Breast epithelium (tissue), 4 donors: ENCODE data around the gene SLX1A. TPM values are rescaled to one million over a fixed set of nuclear protein-coding genes. Genes with fewer than 3 reads are reported as not detected.

Experiments
- DNase-seq, 2 donors: peaks; one replicate each; pipeline ENCODE4 v3.0.0-alpha.2; 2019; ENCODE audit warnings: low spot score in 2 of 2
- H3K27ac ChIP-seq, 2 donors: fragments of 200-600 bp; sonication (generic) in 1 of 2; one replicate each; pipeline ENCODE4 v1.5.1; 2016 to 2019; ENCODE audit warnings: mild to moderate bottlenecking in 1 of 2
- H3K27me3 ChIP-seq, 2 donors: fragments of 200-600 bp; sonication (generic) in 1 of 2; one replicate each; pipeline versions ENCODE4 v1.5.1 to v1.6.0; 2017 to 2019; ENCODE audit warnings: control low read depth in 1 of 2, mild to moderate bottlenecking in 1 of 2
- H3K36me3 ChIP-seq: fragments of 200-600 bp; one replicate; pipeline ENCODE4 v1.5.1; 2019
- H3K4me1 ChIP-seq, 2 donors: fragments of 200-600 bp; sonication (generic); one replicate each; pipeline ENCODE4 v1.5.1; 2016 to 2019; ENCODE audit warnings: control low read depth in 1 of 2
- H3K4me3 ChIP-seq, 3 donors: fragments of 200-600 bp; sonication (generic); 1 replicate in 2 of 3; 2 replicates in 1 of 3; pipeline ENCODE4 v1.5.1; 2016 to 2019; ENCODE audit warnings: mild to moderate bottlenecking in 3 of 3, moderate library complexity in 2 of 3
- H3K9me3 ChIP-seq, 2 donors: fragments of 200-600 bp; sonication (generic) in 1 of 2; one replicate each; pipeline ENCODE4 v1.5.1; 2016 to 2019; ENCODE audit warnings: control low read depth in 1 of 2
- POLR2A ChIP-seq: fragments of 450-650 bp; IDR thresholded peaks from one replicate; pipeline ENCODE4 v1.6.1; 2016; ENCODE audit warnings: antibody characterized with exemption, mild to moderate bottlenecking, moderate library complexity
- POLR2AphosphoS5 ChIP-seq, 3 donors: sonication (generic); formaldehyde crosslinking; IDR thresholded peaks; one replicate each; pipeline ENCODE4 v1.6.1; 2017; ENCODE audit warnings: antibody characterized with exemption in 3 of 3
- intact Hi-C: fragments of 100-400 bp; cut with DNase I; formaldehyde crosslinking; loops from one replicate; pipeline ENCODE4 v1.15.1; 2023; ENCODE audit warnings: low total_unique reads
- total RNA-seq, 3 donors: library from RNA; depleted of rRNA; stranded (reverse); fragments of >200 nt; gene quantifications; one replicate each; pipeline ENCODE4 v1.1.0, GENCODE V29; 2016
- TF ChIP-seq, protein P1 (sequence below), 3 donors: fragments of 450-650 bp; IDR thresholded peaks; one replicate each; pipeline ENCODE4 v1.5.1; 2016 to 2017; ENCODE audit warnings: antibody characterized with exemption in 3 of 3, mild to moderate bottlenecking in 3 of 3, moderate library complexity in 3 of 3

The SLX1A gene
- total RNA-seq, 3 donors from 2014 or later: 27.4 to 59.0 (median 34.7) TPM

DNA sequence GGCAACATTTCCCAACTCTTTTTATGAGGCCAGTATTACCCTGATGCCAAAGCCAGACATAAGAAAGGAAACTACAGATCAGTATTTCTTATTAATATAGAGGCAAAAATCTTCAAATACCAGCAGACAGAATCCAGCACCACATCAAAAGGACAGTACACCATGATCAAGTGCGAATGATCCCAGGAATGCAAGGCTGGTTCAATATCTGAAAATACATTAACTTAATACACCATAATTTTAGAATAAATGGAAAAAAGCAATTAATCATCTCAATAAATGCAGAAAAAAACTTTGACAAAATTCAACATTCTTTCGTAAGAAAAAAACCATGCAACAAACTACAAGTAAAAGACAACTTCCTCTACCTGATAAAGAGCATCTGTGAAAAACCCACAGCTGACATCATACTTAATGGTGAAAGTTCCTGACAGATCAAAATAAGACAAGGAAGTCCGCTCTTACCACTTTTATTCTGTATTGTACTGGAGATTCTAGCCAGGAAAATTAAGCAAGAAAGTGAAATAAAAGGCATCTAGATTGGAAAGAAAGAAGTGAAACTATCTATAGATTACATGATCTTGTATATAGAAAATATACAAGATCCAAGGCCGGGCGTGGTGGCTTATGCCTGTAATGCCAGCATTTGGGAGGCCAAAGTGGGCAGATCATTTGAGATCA is 44.3 kb upstream of the SLX1A start:
- H3K4me1 ChIP-seq: no peaks in the 10 kb centered on the region
- H3K27ac ChIP-seq: no peak overlapping the region
- no peaks in the 10 kb centered on the region for H3K36me3 ChIP-seq
- TF ChIP-seq POLR2A: no peak
- TF ChIP-seq POLR2AphosphoS5 (IDR thresholded peaks at IDR 0.05): no peak
- TF ChIP-seq, protein P1, sequence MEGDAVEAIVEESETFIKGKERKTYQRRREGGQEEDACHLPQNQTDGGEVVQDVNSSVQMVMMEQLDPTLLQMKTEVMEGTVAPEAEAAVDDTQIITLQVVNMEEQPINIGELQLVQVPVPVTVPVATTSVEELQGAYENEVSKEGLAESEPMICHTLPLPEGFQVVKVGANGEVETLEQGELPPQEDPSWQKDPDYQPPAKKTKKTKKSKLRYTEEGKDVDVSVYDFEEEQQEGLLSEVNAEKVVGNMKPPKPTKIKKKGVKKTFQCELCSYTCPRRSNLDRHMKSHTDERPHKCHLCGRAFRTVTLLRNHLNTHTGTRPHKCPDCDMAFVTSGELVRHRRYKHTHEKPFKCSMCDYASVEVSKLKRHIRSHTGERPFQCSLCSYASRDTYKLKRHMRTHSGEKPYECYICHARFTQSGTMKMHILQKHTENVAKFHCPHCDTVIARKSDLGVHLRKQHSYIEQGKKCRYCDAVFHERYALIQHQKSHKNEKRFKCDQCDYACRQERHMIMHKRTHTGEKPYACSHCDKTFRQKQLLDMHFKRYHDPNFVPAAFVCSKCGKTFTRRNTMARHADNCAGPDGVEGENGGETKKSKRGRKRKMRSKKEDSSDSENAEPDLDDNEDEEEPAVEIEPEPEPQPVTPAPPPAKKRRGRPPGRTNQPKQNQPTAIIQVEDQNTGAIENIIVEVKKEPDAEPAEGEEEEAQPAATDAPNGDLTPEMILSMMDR (IDR thresholded peaks at IDR 0.05): no peak
- DNase-seq: no peak
- no peaks in the 10 kb centered on the region for H3K27me3 ChIP-seq
- peaks cover 4 to 6% of the 10 kb centered on the region in 2 donors for H3K9me3 ChIP-seq
- intact Hi-C loops: no loop called here
- no peak overlapping the region for H3K4me3 ChIP-seq

DNA sequence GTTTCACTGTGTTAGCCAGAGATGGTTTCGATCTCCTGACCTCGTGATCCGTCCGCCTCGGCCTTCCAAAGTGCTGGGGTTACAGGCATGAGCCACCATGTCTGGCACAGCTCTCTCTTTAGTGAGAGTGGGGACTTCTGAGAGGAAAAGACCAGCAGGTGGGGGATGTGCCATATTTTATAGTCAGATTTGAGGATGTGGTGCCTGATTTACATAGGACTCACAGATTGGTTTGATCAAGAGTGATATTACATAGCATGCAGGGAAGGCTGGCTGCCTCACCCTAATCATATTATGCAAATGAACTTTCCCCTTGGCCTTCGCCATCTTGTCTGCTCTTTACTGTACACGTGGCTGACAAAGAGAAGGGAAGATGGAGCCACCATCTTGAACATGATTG is 42.6 kb upstream of the SLX1A start:
- Histone ChIP-seq H3K27ac (no peak overlapping the region), H3K9me3 (peaks cover 4 to 6% of the 10 kb centered on the region in 2 donors), H3K27me3 (no peaks in the 10 kb centered on the region), H3K4me3 (no peak overlapping the region), H3K4me1 (no peaks in the 10 kb centered on the region), H3K36me3 (no peaks in the 10 kb centered on the region)
- no peak for DNase-seq
- TF ChIP-seq, protein P1 (IDR thresholded peaks at IDR 0.05): no peak
- TF ChIP-seq POLR2A (no peak), POLR2AphosphoS5 (IDR thresholded peaks at IDR 0.05) (no peak)
- intact Hi-C loops: no loop called here

DNA sequence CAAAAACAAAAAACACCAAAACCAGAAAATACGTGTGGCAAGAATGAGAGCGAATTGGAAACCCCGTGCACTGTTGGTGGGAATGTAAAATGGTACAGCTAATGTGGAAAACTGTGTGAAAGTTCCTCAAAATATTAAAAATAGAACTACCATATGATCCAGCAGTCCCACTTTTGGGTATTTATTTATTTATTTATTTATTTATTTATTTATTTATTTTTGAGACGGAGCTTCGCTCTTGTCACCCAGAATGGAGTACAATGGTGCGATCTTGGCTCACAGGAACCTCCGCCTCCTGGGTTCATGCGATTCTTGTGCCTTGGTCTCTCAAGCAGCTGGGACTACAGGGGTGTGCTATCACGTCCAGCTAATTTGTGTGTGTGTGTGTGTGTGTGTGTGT is 41.2 kb upstream of the SLX1A start:
- H3K4me3 ChIP-seq: no peak overlapping the region
- H3K36me3 ChIP-seq: no peaks in the 10 kb centered on the region
- no peaks in the 10 kb centered on the region for H3K27me3 ChIP-seq
- DNase-seq: no peak
- no peak overlapping the region for H3K27ac ChIP-seq
- TF ChIP-seq, protein P1 (IDR thresholded peaks at IDR 0.05): no peak
- TF ChIP-seq POLR2AphosphoS5 (IDR thresholded peaks at IDR 0.05) (no peak), POLR2A (no peak)
- intact Hi-C loops: no loop called here
- H3K9me3 ChIP-seq: peaks cover 4 to 6% of the 10 kb centered on the region in 2 donors
- no peaks in the 10 kb centered on the region for H3K4me1 ChIP-seq

DNA sequence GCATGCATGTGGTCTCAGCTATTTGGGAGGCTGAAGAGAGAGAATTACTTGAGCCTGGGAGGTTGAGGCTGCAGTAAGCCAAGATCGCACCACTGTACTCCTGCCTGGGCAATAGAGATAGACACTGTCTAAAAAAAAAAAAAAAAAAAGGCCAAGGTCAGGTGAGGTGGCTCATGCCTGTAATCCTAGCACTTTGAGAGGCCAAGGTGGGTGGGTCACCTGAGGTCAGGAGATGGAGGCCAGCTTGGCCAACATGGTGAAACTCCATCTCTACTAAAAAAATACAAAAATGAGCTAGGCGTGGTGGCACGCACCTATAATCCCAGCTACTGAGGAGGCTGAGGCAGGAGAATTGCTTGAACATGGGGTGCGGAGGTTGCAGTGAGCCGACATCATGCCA is 38.5 kb upstream of the SLX1A start:
- intact Hi-C loops: no loop called here
- Histone ChIP-seq H3K27me3 (no peaks in the 10 kb centered on the region), H3K4me1 (no peaks in the 10 kb centered on the region), H3K4me3 (no peak overlapping the region), H3K9me3 (no peaks in the 10 kb centered on the region), H3K36me3 (no peaks in the 10 kb centered on the region), H3K27ac (no peak overlapping the region)
- DNase-seq: no peak
- TF ChIP-seq POLR2AphosphoS5 (IDR thresholded peaks at IDR 0.05) (no peak), POLR2A (no peak)
- TF ChIP-seq, protein P1 (IDR thresholded peaks at IDR 0.05): no peak

DNA sequence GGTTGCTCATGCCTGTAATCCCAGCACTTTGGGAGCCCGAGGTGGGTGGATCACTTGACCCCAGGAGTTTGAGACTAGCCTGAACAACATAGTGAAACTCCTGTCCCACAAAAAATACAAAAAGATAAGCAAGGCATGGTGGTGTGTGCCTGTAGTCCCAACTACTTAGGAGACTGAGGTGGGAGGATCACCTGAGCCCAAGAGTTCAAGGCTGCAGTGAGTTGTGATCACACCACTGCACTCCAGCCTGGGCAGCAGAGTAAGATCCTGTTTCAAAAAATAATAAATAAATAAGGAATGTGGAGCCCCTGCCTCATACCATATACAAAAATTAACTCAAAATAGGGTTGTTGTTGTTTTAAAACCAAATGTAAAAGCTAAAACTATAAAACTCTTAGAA is 36.5 kb upstream of the SLX1A start:
- H3K4me1 ChIP-seq: no peaks in the 10 kb centered on the region
- H3K27me3 ChIP-seq: no peaks in the 10 kb centered on the region
- TF ChIP-seq POLR2AphosphoS5 (IDR thresholded peaks at IDR 0.05) (no peak), POLR2A (no peak)
- TF ChIP-seq, protein P1 (IDR thresholded peaks at IDR 0.05): no peak
- H3K9me3 ChIP-seq: no peaks in the 10 kb centered on the region
- H3K36me3 ChIP-seq: no peaks in the 10 kb centered on the region
- no peak overlapping the region for H3K27ac ChIP-seq
- intact Hi-C loops: no loop called here
- no peak for DNase-seq
- no peak overlapping the region for H3K4me3 ChIP-seq
